Measurements from ENCODE around the gene IL34.
"Not testable (repeated sequence)": the region's sequence is repeated elsewhere in the genome, so short reads cannot be mapped to it uniquely, and the experiment has no call there.

The IL34 gene

DNA sequence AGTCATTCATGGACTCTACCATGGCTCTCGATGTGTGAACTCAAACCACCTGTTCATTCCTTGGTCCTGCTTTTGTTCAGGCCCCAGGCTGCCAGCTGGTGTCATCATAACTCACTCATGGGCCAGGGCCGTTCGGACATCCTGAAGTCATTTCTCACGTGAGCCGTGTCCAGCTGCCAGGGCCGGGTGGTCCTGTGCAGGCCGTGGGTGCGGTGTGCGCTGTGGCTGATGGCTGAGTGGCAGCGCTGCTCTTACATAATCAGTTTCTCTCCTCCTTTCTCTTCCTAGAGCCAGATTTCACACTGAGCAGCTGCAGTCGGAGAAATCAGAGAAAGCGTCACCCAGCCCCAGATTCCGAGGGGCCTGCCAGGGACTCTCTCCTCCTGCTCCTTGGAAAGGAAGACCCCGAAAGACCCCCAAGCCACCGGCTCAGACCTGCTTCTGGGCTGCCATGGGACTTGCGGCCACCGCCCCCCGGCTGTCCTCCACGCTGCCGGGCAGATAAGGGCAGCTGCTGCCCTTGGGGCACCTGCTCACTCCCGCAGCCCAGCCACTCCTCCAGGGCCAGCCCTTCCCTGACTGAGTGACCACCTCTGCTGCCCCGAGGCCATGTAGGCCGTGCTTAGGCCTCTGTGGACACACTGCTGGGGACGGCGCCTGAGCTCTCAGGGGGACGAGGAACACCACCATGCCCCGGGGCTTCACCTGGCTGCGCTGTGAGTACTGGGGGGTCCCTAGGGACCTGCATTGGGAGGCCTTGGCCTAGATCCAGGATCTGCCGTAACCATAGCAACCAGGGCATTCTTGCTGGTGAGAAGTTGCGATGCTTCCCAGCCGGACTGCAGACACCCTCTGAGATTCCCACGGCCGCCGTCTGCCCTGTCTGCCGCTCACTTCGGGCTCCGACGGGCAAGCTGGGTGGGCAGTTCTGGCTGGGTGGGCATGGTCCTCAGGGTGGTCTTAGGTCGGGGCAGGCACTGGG lies at the start of gene IL34:
Gene IL34 (plus strand): TSS at position 300 of the 982 bp plus-strand sequence. CDS start 389 bp downstream, at position 689.
- DNase-seq (ENCODE audit: low read depth): no peak

DNA sequence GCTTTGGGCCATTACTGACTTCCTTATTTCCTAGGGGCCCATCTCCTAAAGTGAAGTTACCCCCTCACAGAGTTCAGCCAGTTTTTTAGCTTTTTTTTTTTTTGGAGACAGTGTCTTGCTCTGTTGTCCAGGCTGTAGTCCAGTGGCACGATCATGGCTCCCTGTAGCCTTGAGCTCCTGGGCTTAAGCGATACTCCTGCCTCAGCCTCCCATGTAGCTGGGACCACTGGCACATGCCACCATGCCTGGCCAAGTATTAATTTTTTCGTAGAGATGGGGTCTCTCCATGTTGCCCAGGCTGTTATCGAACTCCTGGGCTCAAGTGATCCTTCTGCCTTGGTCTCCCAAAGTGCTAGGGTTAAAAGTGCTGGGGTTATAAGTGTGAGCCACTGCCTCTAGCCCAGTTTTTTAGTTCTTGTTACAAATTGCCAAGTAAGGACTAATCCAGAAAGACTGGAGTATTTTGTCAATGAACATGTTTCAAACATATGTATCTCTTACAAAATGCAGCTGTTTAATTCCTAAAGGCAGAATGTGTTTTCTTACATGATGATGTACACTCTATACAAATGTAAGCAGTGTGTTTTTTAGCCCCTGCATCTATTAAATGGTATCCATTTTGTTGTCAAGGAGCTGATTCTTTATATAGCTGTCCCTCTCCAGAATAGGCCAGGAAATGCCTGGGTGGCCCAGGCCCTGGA lies 49.1 kb upstream of the IL34 start:
- DNase-seq (ENCODE audit: low read depth): no peak

DNA sequence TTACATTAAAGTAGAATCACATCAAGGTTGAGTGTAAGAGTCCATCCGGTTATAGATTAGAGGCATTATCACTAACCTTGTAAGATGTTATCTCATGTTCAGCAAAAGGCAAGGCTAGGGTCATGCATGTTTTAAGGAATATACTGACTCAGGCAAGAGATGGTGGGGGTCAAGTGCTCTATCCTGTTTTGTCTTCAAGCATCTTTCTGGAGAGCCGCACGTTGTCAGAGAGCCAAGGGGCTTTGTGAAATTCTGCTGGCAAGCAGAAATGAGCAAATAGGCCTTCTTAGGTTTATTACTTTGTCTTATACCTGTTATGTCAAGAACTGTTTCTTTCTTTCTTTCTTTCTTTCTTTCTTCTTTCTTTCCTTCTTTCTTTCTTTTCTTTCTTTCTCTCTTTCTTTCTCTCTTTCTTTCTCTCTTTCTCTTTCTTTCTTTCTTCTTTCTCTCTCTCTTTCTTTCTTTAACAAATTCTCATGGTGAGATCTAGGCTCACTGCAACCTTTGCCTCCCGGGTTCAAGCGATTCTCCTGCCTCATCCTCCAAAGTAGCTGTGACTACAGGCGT lies 47.3 kb upstream of the IL34 start:
- no peak for DNase-seq (ENCODE audit: low read depth)

DNA sequence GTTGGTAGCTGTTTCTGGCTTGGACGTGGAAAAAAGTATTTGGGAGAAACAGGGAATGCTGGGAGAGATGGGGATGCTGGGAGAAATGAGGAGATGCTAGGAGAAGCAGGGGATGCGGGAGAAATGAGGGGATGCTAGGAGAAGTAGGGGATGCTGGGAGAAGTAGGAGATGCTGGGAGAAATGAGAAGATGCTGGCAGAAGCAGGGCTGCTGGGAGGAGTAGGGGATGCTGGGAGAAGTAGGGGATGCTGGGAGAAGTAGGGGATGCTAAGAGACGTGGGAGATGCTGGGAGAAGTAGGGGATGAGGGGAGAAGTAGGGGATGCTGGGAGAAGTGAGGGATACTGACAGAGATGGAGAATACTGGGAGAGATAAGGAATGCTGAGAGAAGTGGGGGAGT lies 45.6 kb upstream of the IL34 start:
- DNase-seq (ENCODE audit: low read depth): no peak

DNA sequence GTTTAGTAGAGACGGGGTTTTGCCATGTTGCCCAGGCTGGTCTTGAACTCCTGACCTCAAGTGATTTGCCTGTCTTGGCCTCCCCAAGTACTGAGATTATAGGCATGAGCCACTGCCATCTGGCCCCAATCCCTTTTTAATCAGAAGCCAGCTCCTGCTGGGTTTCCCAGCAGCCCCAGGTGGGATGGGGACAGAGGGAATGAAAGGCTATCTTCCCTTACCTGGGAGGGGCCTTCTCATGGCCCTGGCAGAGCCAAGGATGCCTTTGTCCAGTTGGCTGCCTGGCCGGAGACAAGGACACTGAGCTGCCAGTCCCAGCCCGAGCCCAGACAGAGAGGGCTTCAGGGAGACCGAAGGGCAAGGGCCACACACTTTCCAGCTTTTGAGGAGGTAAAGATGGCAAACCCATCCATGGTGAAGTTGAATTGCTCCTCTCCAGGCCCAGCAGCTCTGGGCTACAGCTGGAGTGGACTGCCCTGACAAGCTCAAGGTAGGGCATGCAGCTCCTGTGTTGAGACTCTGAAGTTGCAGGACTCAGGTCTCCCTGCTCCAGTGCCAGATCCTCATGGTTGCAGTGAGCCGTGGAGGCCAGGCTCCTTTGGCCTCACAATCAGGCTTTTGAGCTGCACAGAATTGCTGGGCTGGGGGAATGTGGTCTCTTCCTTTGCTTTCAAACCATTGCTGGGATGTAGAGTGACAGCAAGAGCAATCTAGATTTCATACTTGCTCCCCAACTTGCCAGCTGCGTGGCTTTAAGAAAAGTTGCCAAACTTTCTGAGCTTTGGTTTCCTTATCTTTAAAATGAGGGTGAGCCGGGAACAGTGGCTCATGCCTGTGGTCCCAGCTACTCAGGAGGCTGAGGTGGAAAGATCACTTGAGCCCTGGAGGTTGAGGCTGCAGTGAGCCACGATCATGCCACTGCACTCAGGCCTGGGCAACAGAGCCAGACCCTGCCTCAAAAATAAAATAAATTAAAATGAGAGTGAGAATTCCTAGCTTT lies 44.5 kb upstream of the IL34 start:
- DNase-seq (ENCODE audit: low read depth): no peak

DNA sequence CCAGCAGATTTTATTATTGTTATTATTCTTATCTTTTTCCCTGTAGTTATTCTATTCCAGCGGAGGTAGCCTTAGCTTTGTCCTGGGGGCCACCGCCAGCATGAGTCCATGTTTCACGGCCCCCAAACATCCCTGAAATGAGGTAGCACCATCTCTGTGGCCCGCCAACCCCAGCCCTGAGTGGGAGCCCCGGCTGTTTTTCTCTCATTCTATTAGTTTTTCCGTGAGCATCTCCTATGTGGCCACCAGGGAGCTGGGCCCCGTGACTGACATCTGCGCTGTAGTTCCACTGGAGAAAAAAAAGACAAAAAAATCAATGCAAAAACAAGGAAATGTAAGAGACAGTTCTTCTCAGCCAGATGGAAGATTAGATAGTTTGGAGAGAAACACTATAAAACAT lies 43.5 kb upstream of the IL34 start:
- DNase-seq (ENCODE audit: low read depth): no peak

DNA sequence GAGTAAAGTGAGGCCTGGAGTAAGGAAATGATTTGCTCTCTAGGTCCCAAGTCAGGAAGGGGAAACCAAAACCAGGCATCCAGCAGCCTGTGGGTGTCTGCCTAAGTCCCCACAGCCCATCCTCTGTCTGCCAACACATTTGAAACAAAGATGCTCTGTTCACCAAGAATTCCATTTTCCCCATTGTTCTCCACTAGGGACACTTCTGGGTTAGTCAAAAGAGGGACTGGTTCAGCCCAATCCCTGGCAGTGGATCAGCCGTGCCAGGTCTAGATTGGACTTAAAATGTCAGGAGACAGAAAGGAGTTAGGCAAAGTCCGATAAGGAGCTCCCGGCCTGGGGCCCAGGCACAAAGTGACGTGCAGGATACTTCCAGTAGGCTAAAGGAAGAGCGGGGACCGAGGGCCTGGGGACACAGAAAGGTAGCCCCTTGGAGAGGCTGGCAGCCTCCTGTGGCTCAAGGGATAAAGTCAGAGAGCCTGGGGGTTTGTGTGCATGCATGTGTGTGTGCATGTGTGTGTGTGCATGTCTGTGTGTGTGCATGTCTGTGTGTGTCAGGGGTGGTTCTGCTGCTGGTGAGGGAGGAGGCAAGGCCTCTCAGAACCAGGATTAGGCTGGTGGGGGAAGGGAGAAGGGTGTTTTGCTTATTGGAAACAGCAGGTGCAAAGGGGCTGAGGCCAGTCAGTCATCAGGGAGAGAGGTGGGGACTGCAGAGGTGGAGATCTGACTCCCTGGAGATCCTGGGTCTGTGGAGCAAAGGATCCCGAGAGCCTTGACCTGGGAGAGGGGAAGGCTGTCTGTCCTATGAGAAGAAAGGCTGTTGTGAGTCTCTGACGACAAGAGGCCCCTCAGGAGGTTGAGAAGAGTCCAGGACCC lies 41.7 kb upstream of the IL34 start:
- DNase-seq (ENCODE audit: low read depth): no peak

DNA sequence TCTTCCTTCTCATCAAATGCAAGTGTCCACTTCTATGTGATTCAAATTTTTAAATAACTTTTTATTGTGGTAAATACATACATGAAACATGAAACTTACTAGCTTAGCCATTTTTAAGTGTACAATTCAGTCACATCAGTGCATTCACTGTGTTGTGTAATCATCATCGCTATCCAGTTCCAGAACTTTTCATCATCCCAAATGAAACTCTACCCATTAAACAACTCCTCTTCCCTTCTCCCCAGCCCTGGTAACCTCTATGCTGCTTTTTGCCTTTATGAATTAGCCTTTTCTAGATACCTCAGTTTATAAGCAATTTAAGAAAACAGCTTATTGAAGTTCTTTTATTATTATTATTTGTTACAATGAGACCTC lies 41.1 kb upstream of the IL34 start:
- DNase-seq (ENCODE audit: low read depth): no peak

DNA sequence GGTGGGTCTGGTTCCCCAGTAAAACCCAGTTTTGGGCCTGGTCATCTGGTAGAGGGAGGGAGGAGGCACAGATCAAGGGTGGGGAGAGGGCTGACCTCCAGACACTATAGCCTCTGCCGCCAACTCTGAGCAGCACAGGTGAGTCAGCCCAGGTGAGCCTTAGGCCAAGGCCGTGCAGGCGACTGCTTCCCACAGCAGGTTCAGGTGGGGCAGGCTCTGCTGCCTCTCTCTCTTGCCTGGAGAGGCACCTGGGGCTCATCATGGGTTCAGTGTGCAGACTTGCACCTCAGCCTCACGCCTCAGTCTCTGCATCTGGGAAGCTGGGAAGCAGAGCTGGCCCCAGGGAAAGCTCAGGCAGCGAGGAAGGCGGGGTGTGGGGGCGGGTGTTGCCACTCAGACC lies 37.8 kb upstream of the IL34 start:
- DNase-seq (ENCODE audit: low read depth): no peak

DNA sequence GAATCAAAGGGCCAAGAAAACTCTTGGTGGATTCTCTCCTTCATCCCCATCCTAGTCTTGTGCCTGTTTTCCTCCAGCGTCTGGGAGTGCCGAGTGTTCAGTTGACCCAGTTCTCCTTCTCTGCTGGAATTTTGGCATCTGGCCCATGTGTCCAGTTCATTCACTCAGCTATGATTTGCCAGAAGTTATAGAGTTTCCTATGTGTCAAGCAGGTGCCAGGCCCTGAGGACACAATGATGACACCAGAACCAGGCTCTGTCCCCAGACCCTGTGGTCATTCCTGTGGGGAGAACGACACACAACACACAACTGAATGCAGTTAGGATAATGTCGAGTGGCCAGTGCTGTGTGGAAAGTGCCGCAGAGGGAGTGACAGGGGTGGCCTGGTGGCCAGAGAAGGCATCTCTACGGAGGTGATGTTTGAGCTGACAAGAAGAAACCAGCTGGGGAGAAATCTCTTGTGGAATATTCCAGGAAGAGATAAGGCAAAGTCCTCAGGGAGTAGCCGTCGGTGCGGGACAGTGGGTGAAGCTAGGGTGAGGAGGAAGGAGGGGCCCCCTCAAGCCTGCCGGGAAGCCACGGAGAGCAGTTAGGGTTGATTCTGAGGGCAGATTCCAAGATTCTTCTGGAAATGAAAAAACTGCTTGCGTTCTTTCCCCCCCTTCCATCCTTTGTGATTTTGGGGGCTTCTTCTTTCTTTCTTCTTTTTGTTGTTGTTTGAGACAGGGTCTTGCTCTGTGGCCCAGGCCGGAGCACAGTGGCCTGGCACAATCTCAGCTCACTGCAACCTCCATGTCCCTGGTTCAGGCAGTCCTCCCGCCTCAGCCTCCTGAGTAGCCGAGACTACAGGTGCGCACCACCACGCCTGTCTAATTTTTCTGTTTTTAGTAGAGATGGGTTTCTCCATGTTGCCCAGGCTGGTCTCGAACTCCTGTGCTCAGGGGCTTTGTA lies 35.8 kb upstream of the IL34 start:
- DNase-seq (ENCODE audit: low read depth): no peak

DNA sequence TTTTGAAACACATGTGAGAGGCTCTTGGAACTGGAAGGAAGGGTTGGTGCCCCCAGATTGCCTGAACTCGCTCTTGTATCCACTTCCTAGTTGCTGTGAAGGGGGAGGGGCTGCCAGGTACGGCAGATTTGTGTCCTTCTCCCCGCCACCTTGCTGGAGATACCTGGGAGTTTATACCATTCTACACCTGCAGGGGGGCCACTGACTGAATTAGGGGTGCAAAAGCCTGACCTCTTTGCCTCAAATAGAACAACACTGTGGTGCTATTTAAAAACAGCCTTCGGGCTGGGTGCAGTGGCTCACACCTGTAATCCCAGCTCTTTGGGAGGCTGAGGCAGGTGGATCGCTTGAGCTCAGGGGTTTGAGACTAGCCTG lies 35.1 kb upstream of the IL34 start:
- no peak for DNase-seq (ENCODE audit: low read depth)

DNA sequence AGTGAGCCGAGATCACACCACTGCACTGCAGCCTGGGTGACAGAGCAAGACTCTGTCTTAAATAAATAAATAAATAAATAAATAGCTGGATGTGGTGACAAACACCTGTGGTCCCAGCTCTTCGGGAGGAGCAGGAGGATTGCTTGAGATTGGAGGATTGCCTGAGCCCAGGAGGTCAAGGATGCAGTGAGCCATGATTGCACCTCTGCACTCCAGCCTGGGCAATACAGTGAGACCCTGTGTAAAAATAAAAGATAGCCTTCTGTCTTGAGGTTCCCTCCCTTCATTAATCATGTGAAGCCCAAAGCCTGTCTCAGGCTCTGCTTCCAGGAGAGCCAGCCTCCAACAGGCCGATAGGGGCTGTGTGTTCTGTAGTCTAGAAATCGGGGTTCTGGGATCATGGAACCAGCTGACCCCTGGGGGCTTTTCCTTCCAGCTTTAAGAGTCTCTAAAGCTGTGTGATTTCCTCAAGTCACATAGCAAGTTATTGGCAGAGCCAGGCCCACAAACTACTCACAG lies 34.5 kb upstream of the IL34 start:
- DNase-seq (ENCODE audit: low read depth): no peak

DNA sequence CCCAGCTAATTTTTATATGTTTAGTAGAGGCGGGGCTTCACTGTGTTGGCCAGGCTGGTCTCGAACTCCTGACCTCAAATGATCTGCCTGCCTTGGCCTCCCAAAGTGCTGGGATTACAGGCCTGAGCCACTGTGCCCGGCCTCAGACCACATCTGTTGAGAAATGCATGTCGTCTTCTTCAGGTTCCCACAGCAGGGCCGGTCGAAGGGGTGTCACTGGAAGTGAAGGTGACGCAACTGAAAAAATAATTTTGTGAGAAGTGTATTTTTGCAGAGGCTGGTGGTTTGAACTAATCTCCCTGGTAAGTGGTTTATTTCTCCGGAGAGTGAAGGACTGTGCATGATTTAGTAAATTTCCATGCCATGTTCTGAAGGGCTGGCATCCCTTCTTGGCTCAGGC lies 33.4 kb upstream of the IL34 start:
- DNase-seq (ENCODE audit: low read depth): no peak

DNA sequence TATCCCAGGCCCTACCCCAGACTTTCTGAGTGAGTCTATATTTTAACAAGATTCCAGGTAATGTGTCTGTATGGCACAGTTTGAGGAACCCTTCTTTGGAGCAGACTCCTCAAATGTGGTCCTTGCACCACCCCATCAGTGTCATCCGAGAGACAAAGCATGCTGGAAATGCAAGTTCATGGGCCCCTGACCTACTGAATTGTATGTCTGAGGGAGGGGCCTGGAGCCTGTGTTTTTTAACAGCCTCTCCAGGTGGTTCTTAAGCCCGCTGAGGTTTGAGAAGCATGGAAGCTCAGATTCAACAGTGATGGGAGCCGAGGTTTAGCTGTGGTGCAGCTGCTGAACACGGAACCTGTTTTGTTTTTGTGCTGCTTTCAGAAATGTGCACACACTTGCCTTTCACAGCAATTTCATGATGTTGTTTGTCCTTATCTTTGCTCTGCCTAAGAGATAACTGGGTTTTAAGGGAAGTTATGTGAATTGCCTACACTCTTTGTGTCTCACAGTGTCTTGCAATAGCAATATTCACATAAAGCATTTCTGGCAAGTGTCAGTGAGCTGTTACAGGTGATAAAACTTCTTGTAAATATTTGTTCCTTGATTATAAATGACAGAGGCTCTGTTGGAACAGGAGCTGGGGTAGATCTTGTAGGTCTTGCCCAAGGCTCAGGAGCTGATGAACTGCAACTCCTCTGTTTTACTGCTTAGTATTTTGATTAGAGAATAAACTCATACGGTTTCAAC lies 32.0 kb upstream of the IL34 start:
- no peak for DNase-seq (ENCODE audit: low read depth)

DNA sequence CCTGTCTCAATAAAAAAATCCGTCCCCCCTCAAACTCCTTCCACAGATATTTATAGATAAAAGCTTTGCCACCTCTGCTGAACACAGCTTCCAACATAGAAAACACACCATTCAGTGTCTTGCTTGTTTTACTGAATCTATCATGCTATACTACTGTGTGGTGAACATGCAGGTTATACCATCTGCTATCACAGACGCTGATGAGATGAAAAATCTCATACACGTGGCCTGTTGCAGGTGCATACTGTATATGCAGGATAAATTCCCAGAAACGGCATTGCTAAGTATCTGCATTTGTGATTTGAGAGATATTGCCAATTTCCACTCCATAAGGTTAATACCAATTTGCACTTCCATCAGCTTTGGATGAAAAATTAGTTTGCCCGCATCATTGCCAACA lies 30.4 kb upstream of the IL34 start:
- no peak for DNase-seq (ENCODE audit: low read depth)

DNA sequence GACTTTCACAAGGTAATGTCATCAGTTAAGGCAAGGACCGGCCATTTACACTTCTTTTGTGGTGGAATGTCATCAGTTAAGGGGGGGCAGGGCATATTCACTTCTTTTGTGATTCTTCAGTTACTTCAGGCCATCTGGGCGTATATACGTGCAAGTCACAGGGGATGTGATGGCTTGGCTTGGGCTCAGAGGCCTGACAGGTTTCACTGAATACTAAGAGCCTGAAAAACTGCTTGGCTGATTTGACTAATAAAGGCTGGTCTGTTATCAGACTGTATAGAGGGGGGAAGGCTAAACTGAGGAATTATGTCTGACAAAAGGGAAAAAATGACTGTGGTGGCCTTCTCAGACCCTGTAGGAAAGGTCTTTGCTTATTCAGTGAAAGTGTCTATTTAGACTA lies 24.5 kb upstream of the IL34 start:
- not testable (repeated sequence) for DNase-seq (ENCODE audit: low read depth)

DNA sequence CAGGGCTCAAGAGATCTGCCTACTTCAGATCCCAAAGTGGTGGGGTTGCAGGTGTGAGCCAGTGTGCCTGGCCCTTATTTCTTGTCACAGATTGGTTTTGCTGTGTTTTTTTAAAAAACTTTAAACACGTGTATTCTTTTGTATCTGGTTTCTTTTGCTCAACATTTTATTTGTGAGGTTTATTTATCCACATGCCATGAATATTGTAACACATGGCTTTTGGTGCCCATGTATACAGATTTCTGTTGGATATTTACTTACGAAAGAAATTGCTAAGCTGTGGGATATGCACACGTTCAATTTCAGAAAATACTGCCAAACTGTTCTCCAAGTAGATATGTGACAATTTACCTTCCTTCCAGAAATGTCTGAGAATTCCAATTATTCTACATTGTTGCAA lies 18.7 kb upstream of the IL34 start:
- no peak for DNase-seq (ENCODE audit: low read depth)

DNA sequence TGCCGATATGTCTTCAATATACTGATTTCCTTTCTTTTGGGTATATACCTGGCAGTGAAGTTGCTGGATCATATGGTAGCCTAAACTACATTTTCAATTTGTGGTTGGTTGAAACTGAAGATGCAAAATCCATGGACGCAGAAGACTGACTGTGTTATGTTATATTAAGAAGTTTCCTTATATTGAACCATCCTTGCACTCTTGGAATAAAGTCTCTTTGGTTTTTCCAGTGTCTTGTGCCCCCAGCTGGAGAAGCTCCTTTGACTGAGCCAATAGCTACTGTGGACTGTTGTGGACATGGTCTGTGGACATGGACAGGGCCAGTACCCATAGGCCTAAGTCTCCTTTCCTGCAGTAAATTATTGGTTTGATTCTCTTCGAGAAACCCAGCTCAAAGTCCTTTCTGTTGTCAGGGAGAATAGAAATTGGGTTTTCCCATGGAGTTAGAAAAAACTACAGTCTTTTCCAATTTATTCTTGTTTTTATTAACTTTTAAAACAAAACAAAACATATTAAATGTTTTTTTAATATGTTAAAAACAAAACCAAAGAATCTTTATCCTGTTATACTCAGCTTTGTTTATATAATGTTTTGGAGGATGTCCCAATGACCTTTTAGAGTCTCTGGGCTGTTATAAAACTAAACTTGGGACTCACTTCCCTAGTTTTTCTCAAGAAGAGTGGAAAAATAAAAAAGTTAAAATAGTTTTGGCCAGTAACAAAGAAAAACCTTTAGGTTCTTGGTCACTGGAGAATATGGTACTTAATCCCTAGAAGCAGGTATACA lies 15.2 kb upstream of the IL34 start:
- no peak for DNase-seq (ENCODE audit: low read depth)

Measured in GM04504 (cell line).